GM21423 (cell line): Measurements from ENCODE around the gene RAPGEF2.
"Not testable (repeated sequence)": the region's sequence is repeated elsewhere in the genome, so short reads cannot be mapped to it uniquely, and the experiment has no call there.

Experiments
- ATAC-seq: cut with Tn5 transposase; IDR thresholded peaks from one replicate; pipeline ENCODE4 v1.9.1; 2021; ENCODE audit warnings: mild to moderate bottlenecking, moderate library complexity; ENCODE audit not compliant: unreplicated experiment

The RAPGEF2 gene

DNA sequence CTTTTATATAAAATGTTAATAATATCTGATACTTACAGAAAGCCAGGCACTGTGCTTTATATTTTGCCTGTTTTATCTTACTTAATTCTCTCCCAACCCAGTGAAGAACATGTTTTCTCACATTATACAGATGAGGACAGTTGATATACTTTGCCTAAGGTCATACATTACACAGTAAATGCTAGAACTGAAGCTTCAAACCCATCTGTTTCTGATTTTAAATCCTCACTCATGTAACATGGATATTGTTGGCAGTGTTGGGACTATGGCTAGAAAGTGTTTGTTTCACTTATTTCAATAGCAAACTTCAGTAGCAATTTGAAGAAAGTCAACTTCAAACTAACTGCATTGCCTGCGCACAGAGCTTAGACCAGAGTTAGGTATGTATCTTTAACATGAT lies 57.4 kb downstream of the RAPGEF2 start:
- no peak for ATAC-seq

DNA sequence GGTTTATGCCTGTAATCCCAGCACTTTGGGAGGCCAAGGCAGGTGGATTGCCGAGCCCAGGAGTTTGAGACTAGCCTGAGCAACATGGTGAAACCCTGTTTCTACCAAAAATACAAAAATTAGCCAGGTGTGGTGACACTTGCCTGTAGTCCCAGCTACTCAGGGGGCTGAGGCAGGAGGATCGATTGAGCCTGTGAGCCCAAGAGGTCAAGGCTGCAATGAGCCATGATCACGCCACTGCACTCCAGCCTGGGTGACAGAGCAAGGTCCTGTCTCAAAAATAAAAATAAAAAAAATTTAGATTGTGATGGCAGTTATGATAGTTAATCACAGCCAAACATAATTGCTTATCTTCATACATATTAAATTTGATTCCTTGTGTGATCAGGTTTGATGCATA lies 58.6 kb downstream of the RAPGEF2 start:
- ATAC-seq = not testable (repeated sequence)

DNA sequence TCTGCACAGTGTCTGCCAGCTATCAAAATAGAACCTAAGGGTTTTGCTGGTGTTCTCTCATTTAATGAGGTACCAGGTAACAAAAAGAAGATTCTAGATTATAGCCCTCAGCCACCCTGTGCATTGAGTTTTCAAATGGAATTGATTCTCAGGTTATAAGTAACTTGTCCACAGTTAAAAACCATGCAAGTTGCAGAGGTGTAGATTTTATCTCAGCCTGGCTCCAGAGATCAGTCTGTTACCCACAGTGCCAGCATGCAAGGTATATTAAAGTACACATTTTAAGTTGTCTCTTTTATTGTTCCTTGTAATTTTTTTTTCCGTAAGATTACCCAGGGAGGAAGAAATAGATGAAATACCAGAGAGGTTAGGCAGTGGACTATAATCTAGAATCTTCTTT lies 59.7 kb downstream of the RAPGEF2 start:
- no peak for ATAC-seq

DNA sequence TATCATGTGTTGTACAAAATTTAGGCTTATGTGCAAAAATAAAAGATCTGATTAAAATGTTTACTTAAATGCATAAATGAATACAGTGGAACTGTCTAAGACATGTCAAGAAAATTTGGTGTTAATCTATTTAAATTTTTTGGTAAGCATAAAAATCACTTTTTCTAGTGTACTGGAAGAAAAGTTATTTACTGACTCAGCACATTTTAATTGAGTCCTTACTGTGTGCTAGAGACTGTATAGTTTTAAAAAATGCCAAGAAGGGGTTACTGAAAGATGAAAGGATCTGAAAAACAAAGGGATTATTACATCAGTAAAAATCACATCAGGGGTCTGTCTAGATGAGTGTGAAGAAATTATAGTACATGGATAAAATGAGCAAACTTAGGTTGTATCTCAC lies 60.6 kb downstream of the RAPGEF2 start:
- ATAC-seq = no peak

DNA sequence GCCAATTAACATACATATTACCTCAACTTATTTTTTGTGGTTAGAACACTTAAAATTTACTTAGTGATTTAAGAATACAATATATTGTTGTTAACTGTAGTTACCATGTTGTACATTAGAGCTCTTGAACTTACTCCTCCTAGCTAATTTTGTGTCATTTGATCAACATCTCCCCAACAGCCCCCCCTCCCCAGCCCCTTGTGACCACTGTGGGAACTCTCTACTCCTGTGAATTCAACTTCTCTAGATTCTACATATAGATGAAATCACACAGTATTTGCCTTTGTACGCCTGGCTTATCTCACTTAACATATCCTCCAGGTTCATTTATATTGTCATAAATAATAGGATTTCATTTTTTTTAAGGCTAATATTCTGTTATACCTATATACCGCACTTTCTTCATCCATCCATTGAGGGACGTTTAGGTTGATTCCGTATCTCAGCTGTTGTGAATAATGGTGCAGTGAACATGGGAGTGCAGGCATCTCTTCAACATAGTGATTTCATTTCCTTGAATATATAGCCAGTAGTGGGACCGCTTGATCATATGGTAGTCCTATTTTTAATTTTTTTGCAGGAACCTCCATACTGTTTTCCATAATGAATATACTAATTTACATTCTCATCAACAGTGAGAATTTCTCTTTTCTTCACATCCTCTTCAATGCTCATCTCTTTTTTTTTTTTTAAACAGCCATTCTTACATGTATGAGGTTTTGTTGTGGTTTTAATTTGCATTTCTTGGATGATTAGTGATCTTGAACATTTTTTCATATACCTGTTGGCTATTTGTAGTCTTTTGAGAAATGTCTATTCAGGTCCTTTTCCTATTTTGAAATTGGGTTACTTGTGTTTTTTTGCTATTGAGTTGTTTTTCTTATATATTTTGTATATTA lies 66.8 kb downstream of the RAPGEF2 start:
- ATAC-seq = peak; percentile 47

DNA sequence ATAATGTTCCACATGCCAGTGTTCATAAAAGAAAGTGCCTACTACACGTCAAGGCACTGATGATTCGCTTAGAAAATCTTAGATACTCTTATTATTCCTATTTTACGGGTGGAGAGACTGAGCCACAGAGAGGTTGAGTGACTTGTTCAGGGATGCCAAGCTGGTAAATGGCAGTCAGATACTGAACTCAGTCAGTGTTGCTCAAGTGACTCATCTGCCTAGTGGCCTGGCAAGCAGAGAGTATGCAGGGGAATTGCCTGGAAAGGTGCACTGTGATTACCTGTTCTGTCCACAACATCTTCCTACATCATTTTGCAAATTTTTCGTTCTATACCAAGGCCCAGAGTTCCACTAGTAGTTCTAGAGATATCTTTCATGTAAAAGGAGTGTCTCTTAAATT lies 68.4 kb downstream of the RAPGEF2 start:
- ATAC-seq = no peak

DNA sequence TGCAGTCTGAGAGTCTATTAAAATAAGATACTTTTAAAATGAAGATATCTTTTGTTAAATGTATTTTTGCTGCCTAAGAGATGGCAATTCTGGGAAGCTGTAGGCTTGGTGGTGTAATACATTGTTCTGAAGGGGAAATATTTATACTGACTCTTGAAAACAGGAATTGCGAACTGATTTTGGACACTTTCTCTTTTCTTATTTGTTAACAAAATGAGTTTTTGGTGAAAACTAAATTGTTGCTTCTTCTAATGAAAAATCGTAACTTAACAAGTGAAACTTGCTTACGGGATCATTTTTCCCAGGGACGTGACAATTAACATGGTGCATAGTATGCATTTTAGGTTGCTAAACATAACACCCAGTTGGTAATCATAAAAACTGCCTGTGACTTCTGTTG lies 71.0 kb downstream of the RAPGEF2 start:
- no peak for ATAC-seq

DNA sequence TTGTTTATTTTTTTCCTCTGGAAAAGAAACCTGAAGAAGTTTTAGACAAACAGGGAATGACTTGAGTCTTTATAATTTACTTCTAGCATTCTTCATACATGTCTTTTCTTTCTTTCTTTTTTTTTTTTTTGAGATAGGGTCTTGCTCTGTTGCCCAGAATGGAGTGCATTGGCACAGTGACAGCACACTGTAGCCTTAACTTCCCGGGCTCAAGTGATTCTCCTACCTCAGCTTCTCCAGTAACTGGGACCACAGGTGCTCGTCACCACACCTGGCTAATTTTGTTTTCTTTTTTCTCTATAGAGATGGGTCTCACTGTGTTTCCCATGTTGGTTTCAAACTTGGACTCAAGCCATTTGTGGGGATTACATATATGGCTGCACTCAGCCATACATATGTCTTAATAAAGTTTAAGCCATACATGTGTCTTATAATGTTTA lies 71.8 kb downstream of the RAPGEF2 start:
- no peak for ATAC-seq

DNA sequence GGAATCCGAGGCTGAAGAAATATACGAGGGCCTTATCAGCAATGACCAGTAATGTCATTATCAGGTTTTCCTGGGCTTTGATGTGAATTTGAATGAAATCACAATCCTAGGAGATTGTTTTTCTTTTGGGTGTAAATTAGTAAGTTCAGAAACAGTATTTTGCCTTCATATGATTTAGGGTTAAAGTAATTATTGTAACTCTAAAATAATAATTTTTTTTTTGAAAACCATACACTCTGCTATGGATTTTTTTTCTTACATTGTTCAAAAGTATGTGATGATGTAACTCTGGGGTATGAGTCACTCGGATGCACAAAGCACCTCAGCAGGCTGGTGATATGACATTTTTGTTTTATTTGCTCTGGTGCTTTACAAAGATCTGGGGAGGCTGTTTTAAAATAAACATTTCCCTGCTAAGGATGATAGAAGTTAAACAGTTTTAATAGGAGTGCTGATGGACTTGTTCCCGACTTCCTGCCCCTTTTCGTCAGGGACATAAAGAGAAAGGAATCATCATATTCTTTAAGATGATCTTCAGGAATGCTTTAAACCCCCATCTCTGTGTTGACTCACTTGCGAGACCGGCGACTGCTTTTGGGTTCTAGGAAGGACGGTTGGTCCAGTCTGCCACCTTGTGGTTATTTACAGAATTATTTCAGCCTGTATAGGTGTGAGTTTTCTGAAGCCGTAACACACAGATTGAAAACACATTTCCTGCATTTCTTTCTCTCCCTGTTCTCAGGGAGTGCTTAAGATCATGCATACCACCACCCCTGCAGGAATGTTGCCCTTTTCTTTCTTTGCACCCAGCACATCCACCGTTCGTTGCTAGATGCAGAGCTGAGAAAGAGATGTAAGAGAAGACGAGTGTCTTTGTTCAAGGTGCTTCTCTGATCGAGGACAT lies 72.5 kb downstream of the RAPGEF2 start:
- ATAC-seq = peak; percentile 52

DNA sequence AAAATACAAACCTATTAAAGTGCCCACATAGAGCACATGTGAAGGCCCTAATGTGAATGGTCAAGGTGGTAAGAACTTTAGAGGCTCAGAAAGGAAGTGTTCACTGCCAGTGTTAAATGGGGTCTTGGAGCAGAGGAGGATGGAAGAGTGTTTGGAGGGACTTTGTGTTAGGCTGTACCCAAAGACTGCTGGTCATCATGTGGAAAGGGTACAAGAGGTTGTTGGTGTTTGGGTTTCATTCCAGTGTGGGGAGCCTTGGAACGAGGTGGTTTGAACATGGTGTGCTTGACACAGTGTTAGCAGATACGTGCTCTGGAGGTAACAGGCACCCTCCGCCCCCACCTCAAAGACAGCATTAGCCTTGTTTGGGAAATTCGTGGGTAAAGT lies 73.1 kb downstream of the RAPGEF2 start:
- no peak for ATAC-seq

DNA sequence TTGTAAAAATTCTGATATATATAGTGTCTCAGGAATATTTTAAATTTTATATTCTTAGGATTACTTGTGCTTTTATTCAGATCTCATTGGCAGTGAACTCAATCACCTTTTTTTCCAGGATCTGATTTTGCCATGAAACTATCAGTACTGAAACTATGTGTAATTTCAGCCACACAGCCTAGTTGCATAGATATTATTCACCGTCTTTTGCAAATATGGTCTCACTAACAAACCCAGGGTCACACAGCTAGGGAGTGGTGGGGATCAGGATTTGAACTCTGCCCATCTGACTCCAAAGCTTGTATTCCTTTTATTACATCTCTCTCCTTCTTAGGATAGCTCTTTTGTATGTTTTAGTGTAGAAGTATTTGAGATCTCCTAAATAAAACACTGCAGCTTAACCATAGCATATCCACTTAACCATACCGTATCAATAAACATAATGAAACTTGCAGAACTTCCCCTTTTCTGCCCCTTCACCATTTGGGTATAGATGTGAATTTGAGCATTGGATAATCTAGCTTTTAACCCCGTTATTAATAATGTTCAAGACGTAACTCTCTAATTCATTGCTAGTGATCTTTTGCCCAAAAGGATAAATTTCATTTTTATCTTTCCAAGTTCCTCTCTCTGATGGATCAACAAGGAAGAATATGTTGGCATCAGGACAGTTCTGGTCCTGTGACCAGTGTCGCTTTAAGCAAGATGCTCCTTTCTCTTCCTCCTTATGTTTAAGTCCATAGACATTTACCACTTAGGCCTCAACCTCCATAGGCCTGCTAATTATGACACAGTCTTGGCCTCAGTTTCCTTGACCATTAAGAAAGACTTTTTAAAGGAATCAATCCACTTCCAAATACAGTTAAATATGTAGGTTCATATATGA lies 74.6 kb downstream of the RAPGEF2 start:
- peak; percentile 41 for ATAC-seq

DNA sequence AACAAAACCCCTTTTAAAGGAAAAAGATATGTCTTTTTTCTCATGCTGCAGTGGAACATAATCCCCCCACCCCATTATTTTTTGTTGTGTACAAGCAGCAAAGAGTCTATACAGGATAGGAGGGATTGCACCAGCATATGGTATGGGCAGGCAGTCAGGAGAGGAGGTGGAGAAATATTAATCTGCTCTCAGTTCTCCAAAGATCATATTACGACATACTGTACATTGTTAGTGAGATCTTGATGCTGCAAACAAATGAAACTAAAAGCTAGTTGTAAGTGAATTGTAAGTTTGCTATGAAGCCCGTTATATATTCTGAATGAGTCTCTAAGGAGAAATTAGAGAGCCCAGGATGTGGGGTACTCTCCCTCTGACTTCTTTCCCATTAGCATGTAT lies 75.3 kb downstream of the RAPGEF2 start:
- ATAC-seq = peak; percentile 31

DNA sequence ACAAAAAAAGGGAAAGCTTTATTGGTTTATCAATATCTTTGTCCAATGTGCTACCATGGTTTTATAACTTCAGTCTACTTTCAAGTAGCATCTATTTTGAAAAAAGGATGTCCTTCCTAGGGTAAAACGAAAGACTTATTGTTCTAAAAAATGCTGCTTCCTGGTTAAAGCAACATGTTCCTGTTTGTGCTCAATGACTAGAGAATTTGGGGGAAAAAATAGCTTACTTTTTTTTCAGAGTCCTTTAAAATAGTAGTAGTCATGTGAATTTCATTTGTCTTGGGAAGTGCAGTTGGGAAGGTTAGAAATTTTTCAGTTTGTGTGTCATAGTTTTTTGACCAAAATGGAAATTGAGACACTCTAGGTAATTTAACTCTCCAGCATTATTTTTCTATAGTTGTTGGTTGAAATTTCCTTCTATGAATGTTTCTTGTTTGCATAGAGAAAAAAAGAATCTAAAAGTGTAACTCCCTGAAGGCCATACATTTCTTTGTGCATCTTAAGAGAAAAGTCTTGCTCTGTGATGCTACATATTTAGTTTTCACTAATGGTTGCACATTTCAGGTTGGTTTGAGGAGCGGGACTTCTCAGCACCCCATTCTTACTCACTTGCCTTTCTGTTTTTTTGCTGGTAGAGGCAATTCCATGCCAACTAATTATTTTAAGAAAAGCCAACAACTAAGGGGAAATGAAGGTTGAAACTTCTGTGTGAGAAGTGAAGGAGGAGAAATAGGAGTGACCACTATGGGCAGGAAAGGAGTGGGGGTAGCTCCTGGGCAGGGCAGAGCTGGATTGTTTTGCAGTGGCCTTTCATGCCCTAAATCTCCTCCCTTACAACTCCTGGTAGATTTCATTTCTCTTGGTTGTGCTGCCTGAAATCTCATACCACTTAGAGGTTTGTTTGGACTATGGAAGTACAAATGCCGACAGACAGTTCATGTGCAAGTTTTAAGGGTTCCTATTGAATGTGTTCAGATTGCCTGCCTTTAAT lies 76.4 kb downstream of the RAPGEF2 start:
- ATAC-seq = no peak

DNA sequence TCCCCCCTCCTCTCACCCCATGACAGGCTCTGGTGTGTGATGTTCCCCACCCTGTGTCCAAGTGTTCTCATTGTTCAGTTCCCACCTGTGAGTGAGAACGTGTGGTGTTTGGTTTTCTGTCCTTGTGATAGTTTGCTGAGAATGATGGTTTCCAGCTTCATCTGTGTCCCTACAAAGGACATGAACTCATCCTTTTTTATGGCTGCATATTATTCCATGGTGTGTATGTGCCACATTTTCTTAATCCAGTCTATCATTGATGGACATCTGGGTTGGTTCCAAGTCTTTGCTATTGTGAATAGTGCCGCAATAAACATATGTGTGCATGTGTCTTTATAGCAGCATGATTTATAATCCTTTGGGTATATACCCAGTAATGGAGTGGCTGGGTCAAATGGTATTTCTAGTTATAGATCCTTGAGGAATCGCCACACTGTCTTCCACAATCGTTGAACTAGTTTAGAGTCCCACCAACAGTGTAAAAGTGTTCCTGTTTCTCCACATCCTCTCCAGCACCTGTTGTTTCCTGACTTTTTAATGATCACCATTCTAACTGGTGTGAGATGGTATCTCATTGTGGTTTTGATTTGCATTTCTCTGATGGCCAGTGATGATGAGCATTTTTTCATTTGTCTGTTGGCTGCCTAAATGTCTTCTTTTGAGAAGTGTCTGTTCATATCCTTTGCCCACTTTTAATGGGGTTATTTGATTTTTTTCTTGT lies 81.2 kb downstream of the RAPGEF2 start:
- ATAC-seq = not testable (repeated sequence)

DNA sequence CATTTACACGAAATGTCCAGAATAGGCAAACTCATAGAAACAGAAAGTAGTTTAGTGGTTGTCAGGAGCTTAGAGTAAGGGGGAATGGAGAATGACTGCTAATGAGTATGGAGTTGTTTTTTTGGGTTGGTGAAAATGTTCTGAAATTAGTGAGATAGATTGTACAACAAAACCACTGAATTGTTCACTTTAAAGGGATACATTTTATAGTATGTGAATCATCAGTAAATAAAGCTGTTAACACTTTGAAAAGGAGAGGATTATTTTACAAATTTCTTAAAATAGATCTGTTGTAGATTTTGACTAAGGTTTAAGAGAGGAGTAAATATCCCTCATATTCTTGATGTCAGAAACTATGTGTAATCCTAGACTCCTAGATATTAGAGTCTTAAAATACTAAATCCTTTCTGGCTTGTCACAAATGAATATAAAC lies 82.7 kb downstream of the RAPGEF2 start:
- ATAC-seq = no peak

DNA sequence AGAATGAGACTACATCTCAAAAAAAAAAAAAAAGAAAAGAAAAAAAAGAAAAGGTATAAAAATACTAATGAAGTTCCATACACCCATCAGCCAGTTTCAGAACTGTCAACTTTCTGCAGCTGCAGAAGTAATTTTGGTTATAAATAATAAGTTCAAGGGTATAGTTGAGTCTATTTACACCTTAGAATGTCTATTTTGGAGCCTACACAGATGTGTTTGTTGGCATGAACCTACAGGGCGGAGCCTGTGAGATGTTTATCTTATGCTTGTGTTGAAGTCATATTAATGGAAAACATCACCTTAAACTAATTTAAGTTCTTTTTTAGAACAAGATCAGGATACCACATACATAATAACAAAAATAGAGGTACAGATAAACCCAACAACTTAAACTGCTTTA lies 85.8 kb downstream of the RAPGEF2 start:
- ATAC-seq = no peak

DNA sequence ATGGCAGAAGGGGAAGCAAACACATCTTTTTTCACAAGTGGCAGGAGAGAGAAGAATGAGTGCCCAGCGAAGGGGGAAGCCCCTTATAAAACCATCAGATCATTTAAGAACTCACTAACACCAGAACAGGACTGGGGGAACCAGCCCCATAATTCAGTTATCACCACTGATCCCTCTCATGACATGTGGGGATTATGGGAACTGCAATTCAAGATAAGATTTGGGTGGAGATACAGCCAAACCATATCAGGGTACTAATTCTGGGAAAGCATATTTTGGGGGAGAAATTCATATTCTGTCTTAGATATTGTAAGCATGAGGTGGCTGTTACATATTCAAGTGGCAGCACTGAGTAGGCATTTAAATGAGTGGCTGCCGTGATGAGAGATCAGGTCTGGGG lies 87.8 kb downstream of the RAPGEF2 start:
- no peak for ATAC-seq

DNA sequence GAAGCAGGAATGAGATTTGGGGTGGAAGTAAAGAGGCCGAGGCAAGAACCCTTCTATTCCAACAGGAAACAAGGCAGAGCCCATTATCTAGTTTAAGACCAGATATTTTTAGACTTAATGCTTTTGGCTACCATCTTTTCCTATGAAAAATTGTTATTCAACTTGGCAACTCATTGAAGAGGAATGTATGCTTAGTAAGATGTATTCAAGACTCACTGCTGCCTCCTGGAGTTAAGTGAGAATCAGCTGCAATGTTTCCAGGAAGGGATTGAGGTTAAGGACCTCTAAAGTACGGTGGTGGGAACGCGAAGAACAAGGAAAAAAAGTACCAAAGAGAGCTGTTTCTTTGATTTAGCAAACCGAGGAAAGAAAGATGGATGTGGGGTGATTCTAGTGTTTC lies 89.1 kb downstream of the RAPGEF2 start:
- no peak for ATAC-seq

DNA sequence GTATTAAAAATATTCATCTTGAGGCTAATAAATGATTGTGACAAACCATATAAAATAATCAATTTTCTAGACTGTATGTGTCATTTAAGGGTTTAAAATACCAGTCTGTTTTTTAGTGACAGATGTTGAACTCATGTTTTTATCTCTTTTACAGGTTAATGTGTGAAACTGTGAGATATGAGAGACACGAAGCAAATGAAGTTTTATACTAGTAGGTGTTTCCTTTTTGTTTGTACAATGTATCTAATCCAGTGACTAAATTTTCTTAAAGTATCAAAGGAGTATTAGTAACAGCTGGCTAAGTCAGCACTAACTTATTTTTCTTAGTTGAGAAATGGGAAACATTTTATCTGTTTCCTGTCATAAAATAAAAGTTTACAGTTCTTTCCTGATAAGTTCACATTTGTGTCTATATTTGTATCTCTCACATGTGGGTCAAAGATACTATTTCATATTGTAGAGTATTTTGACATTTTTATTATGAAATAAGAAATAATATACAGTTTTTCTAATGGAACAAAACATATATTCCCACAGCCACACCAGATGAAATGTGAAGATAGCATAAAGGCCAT lies 90.3 kb downstream of the RAPGEF2 start:
- ATAC-seq = no peak
